Measurements from ENCODE around the gene HHAT.

DNA sequence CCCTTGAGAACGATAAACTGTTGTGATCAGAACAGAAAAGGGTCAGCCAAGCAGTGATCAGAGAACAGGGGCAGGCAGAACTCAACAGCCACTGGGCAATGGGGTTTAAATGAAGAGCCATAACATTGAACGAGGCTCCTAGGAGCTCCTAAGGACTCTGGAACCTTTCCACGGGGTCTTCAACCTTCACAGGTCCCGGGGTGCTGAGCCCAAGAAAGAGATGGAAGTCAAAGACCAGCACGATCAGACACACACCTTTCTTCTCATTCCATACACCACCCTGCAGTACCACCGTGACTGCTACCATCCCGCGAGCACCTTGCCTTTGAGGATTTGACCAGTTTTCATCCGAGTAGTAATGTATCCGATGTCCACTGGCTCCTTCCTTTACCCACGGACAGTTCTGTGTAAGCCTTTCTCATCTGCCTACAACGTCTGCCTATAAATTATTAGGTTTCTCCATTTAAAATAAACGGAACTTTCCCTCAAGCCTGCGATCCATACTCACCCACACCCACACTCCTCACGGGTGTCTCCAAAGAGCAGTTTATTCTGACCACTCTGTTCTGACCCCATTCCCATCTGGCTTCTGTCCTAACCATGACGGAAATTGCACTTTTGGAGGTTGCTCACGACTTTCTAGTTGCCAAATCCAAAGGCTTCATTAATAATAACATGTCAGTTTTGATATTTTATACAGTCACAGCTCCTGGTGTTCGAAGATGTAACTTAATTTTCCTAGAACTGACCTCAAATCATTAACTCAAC lies 16.8 kb upstream of the HHAT start:
- TF ChIP-seq, protein P1, sequence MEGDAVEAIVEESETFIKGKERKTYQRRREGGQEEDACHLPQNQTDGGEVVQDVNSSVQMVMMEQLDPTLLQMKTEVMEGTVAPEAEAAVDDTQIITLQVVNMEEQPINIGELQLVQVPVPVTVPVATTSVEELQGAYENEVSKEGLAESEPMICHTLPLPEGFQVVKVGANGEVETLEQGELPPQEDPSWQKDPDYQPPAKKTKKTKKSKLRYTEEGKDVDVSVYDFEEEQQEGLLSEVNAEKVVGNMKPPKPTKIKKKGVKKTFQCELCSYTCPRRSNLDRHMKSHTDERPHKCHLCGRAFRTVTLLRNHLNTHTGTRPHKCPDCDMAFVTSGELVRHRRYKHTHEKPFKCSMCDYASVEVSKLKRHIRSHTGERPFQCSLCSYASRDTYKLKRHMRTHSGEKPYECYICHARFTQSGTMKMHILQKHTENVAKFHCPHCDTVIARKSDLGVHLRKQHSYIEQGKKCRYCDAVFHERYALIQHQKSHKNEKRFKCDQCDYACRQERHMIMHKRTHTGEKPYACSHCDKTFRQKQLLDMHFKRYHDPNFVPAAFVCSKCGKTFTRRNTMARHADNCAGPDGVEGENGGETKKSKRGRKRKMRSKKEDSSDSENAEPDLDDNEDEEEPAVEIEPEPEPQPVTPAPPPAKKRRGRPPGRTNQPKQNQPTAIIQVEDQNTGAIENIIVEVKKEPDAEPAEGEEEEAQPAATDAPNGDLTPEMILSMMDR (IDR thresholded peaks at IDR 0.05), result no peak
- no peak for TF ChIP-seq ZFX (IDR thresholded peaks at IDR 0.05; ENCODE audit: borderline replicate concordance)

Measured in 22Rv1 (cell line).